Posterior vena cava (tissue), 2 donors: Measurements from ENCODE around the gene GNG14. TPM values are rescaled to one million over a fixed set of nuclear protein-coding genes. Genes with fewer than 3 reads are reported as not detected.
"Not testable (repeated sequence)": the region's sequence is repeated elsewhere in the genome, so short reads cannot be mapped to it uniquely, and the experiment has no call there.

Experiments used
- DNase-seq: peaks from one replicate; pipeline ENCODE4 v3.0.0-alpha.2; 2020; ENCODE audit warnings: low spot score
- intact Hi-C, 2 donors: fragments of 100-400 bp; cut with DNase I; formaldehyde crosslinking; loops; one replicate each; pipeline versions ENCODE4 v1.14.1 to v1.14.2; 2022 to 2023
- total RNA-seq, 2 donors: library from RNA; stranded (reverse); fragmentation: NEBNext Ultra II Directional; extraction: Animal tissue kit (Norgen Biotek cat#: 25700); gene quantifications; one replicate each; pipeline ENCODE4 v1.2.1, GENCODE V29; 2021
- donor health status: DM: yes; HTN: yes; CAD: no.
- donor health status: DM: yes; HTN: yes; CAD: no.

The GNG14 gene
- total RNA-seq, 2 donors from 2014 or later = not detected

DNA sequence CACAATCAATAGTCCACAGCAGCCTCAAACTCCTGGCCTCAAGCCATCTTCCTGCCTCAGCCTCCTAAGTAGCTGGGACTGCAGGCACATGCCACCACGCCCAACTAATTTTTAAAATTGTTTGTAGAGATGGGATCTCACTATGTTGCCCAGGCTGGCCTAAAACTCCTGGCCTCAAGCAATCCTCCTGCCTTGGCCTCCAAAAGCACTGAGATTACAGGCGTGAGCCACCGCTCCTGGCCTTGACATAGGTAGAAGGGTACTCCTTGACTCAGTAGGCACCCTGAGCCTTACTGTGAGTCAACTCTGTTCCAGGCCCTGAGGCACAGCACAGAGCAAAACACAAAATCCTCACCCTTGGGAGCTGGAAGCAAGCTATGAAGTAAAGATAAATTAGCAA, 28.1 kb downstream of the GNG14 start:
- no peak for DNase-seq
- intact Hi-C loops = no loop called here

GRCh38 chr19:12720296-12720695, 32.5 kb downstream of the GNG14 start:
- no peak for DNase-seq
- intact Hi-C loops = no loop called here

DNA sequence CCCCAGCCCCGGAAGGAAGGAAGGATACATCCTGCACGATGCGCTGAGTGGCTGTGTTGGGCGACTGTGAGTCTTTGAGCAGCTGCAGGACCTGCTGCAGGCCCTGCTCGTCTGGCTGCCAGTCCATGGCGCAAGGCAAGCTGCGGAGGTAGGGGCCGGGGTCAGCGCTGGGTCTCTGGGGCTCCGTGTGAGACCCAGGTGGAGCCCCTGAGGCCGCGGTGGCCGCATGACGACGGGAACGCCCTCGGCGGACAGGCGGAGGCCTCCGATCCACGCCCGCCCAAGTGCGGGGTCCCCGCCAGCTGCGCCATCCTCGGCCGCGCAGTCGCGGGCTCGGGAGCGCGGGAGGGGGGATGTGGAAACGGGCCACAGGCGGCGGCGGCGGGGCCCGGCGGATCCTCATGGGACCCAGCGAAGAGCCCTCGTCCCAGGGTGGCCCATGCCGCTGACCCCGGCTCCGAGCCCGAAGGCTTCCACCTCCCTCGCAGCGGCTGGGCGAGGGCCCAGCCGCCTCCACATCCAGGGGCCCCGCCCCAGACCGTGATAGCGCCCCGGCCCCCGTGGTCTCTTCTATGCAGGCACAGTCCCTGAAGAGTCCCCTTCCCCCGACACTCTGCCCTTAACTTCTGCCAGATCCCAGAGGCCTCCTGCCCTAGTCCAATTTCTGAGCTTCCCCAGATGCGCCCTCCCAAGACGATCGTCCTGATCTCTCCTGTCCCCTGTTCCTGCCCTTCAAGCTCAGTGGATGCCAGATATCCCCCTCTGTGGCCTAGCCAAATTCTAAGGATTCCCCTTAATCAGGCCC, 33.3 kb downstream of the GNG14 start:
- DNase-seq = no peak
- intact Hi-C loops = no loop called here

DNA sequence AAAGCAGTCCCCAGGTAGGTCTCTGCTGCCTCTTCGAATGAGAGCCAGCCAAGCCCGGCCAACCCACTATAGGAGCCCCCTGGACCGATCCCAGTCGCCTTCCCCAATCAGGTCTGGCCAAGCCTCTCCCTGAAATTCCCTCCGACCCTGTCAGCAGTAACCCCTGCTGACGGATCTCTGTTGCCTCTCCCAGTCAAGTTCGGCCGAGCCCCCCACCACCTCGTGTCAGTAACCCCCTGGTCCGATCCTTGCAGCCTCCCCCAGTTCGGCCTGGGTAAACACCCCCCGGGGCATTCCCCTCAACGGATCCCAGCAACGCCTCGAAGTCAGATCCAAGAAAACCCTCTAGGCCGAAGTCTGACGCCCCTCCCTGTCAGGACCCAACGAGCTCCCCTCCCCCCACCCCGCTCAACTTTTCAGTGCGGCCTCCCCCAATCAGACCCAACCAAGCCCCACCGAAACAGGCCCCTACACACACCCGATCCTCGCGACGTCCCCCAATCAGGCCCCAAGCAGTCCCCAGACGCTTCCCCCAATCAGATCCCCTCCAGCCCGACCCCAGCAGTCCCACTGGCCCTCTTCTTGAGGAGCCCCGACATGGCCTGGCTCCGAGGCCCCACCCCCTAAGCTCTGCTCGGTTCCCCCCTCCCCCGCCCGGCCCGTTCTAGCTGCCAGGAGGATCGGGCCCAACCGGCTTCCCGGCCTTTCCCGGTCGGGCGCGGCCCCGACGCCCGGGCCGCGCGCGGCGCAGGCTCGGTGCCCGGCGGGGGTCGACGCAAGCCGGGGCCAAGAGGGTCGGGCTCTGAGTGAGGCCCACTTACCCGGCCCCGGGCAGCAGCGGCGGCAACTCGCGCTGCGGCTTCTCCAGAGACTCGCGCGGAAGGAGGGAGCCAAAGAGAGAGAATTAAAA, 34.1 kb downstream of the GNG14 start:
- peak; percentile 88 for DNase-seq
- intact Hi-C loops = no loop called here

- DNase-seq = peak; percentile 98
- intact Hi-C loops = no loop called here
These were observed 35.0 kb downstream of the GNG14 start for GRCh38 chr19:12722566-12723380.

GRCh38 chr19:12723381-12723640, 35.5 kb downstream of the GNG14 start:
- no peak for DNase-seq
- intact Hi-C loops = no loop called here

- intact Hi-C loops = no loop called here
- no peak for DNase-seq
These were observed 36.0 kb downstream of the GNG14 start, which contains the start of gene TNPO2 for GRCh38 chr19:12723641-12724426. Gene TNPO2, minus strand, starts transcription at chr19:12723932. Its CDS starts 2,955 bp downstream, at chr19:12720977.

GRCh38 chr19:12725612-12726011, 37.8 kb downstream of the GNG14 start:
- DNase-seq, intact Hi-C loops: not testable (repeated sequence)

GRCh38 chr19:12726988-12727316, 39.2 kb downstream of the GNG14 start:
- intact Hi-C loops = no loop called here
- no peak for DNase-seq

- intact Hi-C loops = no loop called here
- no peak for DNase-seq
These were observed 40.1 kb downstream of the GNG14 start for GRCh38 chr19:12727745-12728433.

DNA sequence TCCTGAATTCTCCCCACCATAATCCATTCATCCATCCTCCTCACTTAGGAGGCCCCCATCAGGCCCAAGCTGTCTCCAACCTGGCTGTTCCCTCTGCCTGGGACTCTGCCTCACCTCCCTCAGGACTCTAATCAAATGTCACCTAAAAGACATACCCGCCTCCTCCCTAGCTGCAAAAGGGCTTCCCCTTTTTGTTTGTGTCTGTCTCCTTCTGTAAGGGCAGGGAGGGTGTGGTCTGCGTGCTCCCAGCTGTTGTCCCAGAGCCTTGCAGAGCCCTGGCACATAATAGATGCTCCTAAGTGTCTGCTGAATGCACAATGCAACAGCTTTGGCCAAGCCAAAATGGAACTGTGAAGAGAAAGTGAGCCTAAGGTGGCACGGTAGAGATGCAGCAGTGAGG, 42.3 kb downstream of the GNG14 start:
- intact Hi-C loops = no loop called here

DNA sequence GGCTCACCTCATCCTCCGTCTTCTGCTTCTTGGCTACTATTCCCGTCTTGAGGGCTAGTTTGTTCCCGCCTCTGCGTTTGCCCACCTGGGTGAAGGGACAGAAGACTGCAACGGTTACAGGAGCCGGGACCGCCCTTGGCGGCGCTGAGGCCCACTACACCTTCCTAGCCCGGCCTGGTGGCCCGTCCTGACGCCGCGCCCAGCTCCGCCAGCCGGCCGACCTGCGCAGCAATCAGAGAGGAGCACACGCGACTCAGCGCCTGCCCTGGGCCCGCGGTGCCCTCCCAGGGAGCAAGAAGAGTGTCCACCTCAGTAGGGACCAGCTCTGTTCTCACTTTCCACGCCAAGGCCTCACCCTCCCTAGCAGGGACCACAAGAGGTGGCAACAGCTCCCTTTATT, 43.5 kb downstream of the GNG14 start:
- no peak for DNase-seq
- intact Hi-C loops = no loop called here

More for the DNA sequence above, 42.3 kb downstream of the GNG14 start:
- no peak for DNase-seq

- DNase-seq = no peak
- intact Hi-C loops = loop anchor here in 1 of 2 donors (2.0 kb wide), 1 partner anchor 37 kb away; the partner anchor contains the start of gene FBXW9
These were observed 45.8 kb downstream of the GNG14 start for GRCh38 chr19:12733369-12734214.

DNA sequence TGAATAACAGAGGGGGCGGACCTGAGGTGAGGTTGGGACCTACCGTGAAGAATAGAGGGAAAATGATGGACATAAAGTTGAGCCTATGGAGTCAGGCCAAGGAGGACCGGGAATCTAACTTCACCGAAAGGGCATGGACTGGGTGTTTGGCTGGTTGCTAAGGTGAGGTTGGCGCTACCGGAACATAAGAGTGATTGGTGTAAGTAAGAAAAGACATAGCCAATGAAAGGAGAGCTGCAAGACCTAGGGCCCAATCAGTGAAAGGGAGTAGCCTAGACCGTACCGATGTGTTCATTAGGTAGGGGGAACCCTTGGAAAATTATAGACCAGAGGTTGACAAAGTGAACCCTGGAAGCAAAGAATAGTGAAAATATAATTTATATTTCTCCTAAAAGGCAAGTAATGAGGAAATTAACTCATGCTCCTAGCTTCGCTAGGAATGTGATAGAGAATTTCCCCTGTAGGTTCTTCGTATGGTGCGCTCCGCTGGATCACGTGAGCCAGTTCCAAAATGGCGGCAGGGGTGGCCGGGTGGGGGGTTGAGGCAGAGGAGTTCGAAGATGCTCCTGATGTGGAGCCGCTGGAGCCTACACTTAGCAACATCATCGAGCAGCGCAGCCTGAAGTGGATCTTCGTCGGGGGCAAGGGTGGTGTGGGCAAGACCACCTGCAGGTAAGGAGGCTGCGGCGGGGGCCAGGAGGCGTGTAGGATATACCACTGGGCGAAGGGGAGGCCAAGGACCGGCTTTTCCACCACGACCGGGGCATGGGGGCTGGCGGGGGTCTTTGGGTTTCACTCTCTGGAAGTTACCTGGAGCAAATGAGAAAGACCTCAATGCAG, 49.4 kb downstream of the GNG14 start, which contains the start of gene GET3:
TSS of gene GET3 (plus strand) at position 503 of the 840 bp plus-strand sequence. CDS start at position 512, 9 bp downstream.
- intact Hi-C loops = no loop called here
- DNase-seq = peak; percentile 93

- no peak for DNase-seq
- intact Hi-C loops = no loop called here
These were observed 50.1 kb downstream of the GNG14 start for GRCh38 chr19:12737835-12738351.
